Pons (tissue), 1 donor: ENCODE results near the gene ZBTB7B.

Experiments used
- DNase-seq: peaks from one replicate; pipeline ENCODE4 v3.0.0-alpha.2; 2016; ENCODE audit warnings: low spot score

Gene ZBTB7B

GRCh38 chr1:155003766-155004351, 1.3 kb downstream of the ZBTB7B start:
- peak; percentile 67 for DNase-seq

GRCh38 chr1:155004352-155005075, 1.9 kb downstream of the ZBTB7B start:
- peak; percentile 69 for DNase-seq

- peak; percentile 79 for DNase-seq
Measured at GRCh38 chr1:155005076-155006011, 2.7 kb downstream of the ZBTB7B start.

- peak; percentile 70 for DNase-seq
Measured at GRCh38 chr1:155006601-155007101, 4.0 kb downstream of the ZBTB7B start.

- peak; percentile 43 for DNase-seq
Measured at GRCh38 chr1:155007251-155007828, 4.7 kb downstream of the ZBTB7B start.

- DNase-seq, result no peak
Measured at GRCh38 chr1:155008015-155008941, 5.7 kb downstream of the ZBTB7B start.

- no peak for DNase-seq
Measured at GRCh38 chr1:155009221-155009711, 6.7 kb downstream of the ZBTB7B start.

- no peak for DNase-seq
Measured at GRCh38 chr1:155009742-155010141, 7.1 kb downstream of the ZBTB7B start.

- no peak for DNase-seq
Measured at GRCh38 chr1:155010211-155010918, 7.8 kb downstream of the ZBTB7B start.

GRCh38 chr1:155011004-155011416, 8.4 kb downstream of the ZBTB7B start:
- no peak for DNase-seq

GRCh38 chr1:155011437-155012025, 8.9 kb downstream of the ZBTB7B start:
- no peak for DNase-seq

- DNase-seq, result peak; percentile 88
Measured at GRCh38 chr1:155012026-155012546, 9.5 kb downstream of the ZBTB7B start.

- DNase-seq, result no peak
Measured at GRCh38 chr1:155012776-155013602, 10.4 kb downstream of the ZBTB7B start.

GRCh38 chr1:155013632-155014031, 11.0 kb downstream of the ZBTB7B start:
- no peak for DNase-seq

- no peak for DNase-seq
Measured at GRCh38 chr1:155014709-155015508, 12.3 kb downstream of the ZBTB7B start.

GRCh38 chr1:155015527-155016230, 13.1 kb downstream of the ZBTB7B start:
- DNase-seq, result no peak

- DNase-seq, result no peak
Measured at GRCh38 chr1:155016231-155016831, 13.7 kb downstream of the ZBTB7B start.
